H1 (cell line): ENCODE measurements around the gene TTLL7. TPM values are rescaled to one million over a fixed set of nuclear protein-coding genes. Genes with fewer than 3 reads are reported as not detected.

Experiments used
- CTCF ChIA-PET: fragments of 300-600 bp; sonication (Branson Sonifier 250); formaldehyde crosslinking; loops from one replicate; lab custom pipeline; 2021; ENCODE audit not compliant: partially characterized antibody; lab: Charles Lee
- POLR2A ChIA-PET: fragments of 300-600 bp; sonication (Branson Sonifier 250); formaldehyde crosslinking; loops from one replicate; lab custom pipeline; 2021; ENCODE audit warnings: inconsistent platforms; ENCODE audit not compliant: partially characterized antibody; lab: Charles Lee
- DNase-seq, 2 experiments: peaks; one replicate each; pipeline versions ENCODE4 v3.0.0 to v3.0.0-alpha.2; 2010 to 2022; ENCODE audit warnings: low spot score in 2 of 2, low read depth in 1 of 2, mixed read lengths in 1 of 2
- FAIRE-seq: peaks from 2 replicates; lab custom pipeline; 2011; peaks lifted over from hg19 to GRCh38; lab: Jason Lieb, UNC
- H2AFZ ChIP-seq: 2 replicates; pipeline ENCODE4 v1.8.1; 2012; ENCODE audit warnings: low read length, inconsistent platforms
- H2AK5ac ChIP-seq: 2 replicates; pipeline ENCODE4 v1.6.1; 2013; ENCODE audit warnings: low read depth, low read length
- H2BK120ac ChIP-seq: replicated peaks from 2 replicates; pipeline ENCODE3; 2013; ENCODE audit warnings: low read depth, low read length, inconsistent platforms
- H2BK12ac ChIP-seq: 2 replicates; pipeline ENCODE4 v1.6.1; 2013; ENCODE audit warnings: low read depth, low read length
- H2BK15ac ChIP-seq: 2 replicates; pipeline ENCODE4 v1.6.1; 2013; ENCODE audit warnings: low read length
- H2BK20ac ChIP-seq: 2 replicates; pipeline ENCODE4 v1.6.1; 2013; ENCODE audit warnings: low read length
- H2BK5ac ChIP-seq: 2 replicates; pipeline ENCODE4 v1.6.1; 2013; ENCODE audit warnings: low read depth, low read length
- H3K14ac ChIP-seq: 2 replicates; pipeline ENCODE4 v1.6.1; 2013; ENCODE audit warnings: inconsistent platforms; ENCODE audit not compliant: insufficient read length
- H3K18ac ChIP-seq: 2 replicates; pipeline ENCODE4 v1.6.1; 2013; ENCODE audit warnings: low read length; ENCODE audit errors: extremely low read depth
- H3K23ac ChIP-seq: 2 replicates; pipeline ENCODE4 v1.6.1; 2013; ENCODE audit warnings: inconsistent platforms; ENCODE audit not compliant: insufficient read length
- H3K23me2 ChIP-seq: 2 replicates; pipeline ENCODE4 v1.6.1; 2013; ENCODE audit warnings: low read depth, low read length
- H3K27ac ChIP-seq: 2 replicates; pipeline ENCODE4 v1.6.1; 2011; ENCODE audit warnings: low read depth, low read length, inconsistent platforms
- H3K27me3 ChIP-seq, 4 experiments: replicated peaks in 1 of 4; 1 replicate in 1 of 4; 2 replicates in 3 of 4; pipeline versions ENCODE4 v1.6.1 to v1.8.1; 2011 to 2013; ENCODE audit warnings: low read length in 3 of 4, mild to moderate bottlenecking in 3 of 4, inconsistent platforms in 2 of 4, mixed read lengths in 2 of 4, moderate library complexity in 1 of 4; ENCODE audit not compliant: control insufficient read depth in 3 of 4, insufficient read depth in 3 of 4; ENCODE audit errors: extremely low read depth in 1 of 4
- H3K36me3 ChIP-seq, 4 experiments: 2 replicates each; pipeline versions ENCODE4 v1.6.1 to v1.8.1; 2011 to 2013; ENCODE audit warnings: mild to moderate bottlenecking in 4 of 4, low read length in 3 of 4, moderate library complexity in 2 of 4, control low read depth in 1 of 4, inconsistent platforms in 1 of 4; ENCODE audit not compliant: insufficient read depth in 4 of 4, control insufficient read depth in 2 of 4
- H3K4ac ChIP-seq: replicated peaks from 2 replicates; pipeline ENCODE3; 2013; ENCODE audit warnings: low read length, low read depth, mixed read lengths, inconsistent platforms; ENCODE audit not compliant: insufficient read length
- H3K4me1 ChIP-seq, 4 experiments: replicated peaks in 1 of 4; 1 replicate in 1 of 4; 2 replicates in 3 of 4; pipeline versions ENCODE4 v1.6.1 to v1.8.1; 2011 to 2013; ENCODE audit warnings: low read length in 3 of 4, inconsistent platforms in 2 of 4, mixed read lengths in 1 of 4; ENCODE audit not compliant: insufficient read depth in 4 of 4, control insufficient read depth in 3 of 4
- H3K4me2 ChIP-seq, 2 experiments: 2 replicates each; pipeline versions ENCODE4 v1.6.1 to v1.8.1; 2011 to 2013; ENCODE audit warnings: low read depth in 2 of 2, low read length in 2 of 2, control low read depth in 1 of 2, inconsistent platforms in 1 of 2, mild to moderate bottlenecking in 1 of 2; ENCODE audit not compliant: insufficient read depth in 1 of 2
- H3K4me3 ChIP-seq, 4 experiments: fragments of 200-600, 300-600 bp in 1 of 4; sonication (generic), shearing (Covaris generic), sonication (Bioruptor Twin) in 1 of 4; 2 replicates each; pipeline versions ENCODE4 v1.5.1 to v1.8.1; 2011 to 2016; ENCODE audit warnings: low read length in 4 of 4, low read depth in 3 of 4, control low read depth in 2 of 4, inconsistent platforms in 2 of 4, mild to moderate bottlenecking in 2 of 4, mixed read lengths in 1 of 4, moderate library complexity in 1 of 4; ENCODE audit not compliant: insufficient read depth in 2 of 4; ENCODE audit errors: extremely low read depth in 1 of 4
- H3K56ac ChIP-seq: replicated peaks from 2 replicates; pipeline ENCODE3; 2013; ENCODE audit warnings: low read depth, mild to moderate bottlenecking, mixed read lengths, low read length, inconsistent platforms; ENCODE audit not compliant: insufficient read length
- H3K79me1 ChIP-seq: 2 replicates; pipeline ENCODE4 v1.6.1; 2013; ENCODE audit warnings: low read depth, low read length, control low read depth
- H3K79me2 ChIP-seq, 2 experiments: 2 replicates each; pipeline versions ENCODE4 v1.6.1 to v1.8.1; 2012 to 2013; ENCODE audit warnings: low read length in 2 of 2, mild to moderate bottlenecking in 2 of 2, inconsistent platforms in 1 of 2; ENCODE audit not compliant: insufficient read depth in 2 of 2, control insufficient read depth in 1 of 2
- H3K9ac ChIP-seq, 4 experiments: replicated peaks in 1 of 4; 1 replicate in 1 of 4; 2 replicates in 3 of 4; pipeline versions ENCODE4 v1.6.1 to v1.8.1; 2011 to 2013; ENCODE audit warnings: low read depth in 3 of 4, low read length in 3 of 4, control low read depth in 2 of 4, mild to moderate bottlenecking in 2 of 4, moderate library complexity in 2 of 4, inconsistent platforms in 1 of 4; ENCODE audit errors: extremely low read depth in 1 of 4
- H3K9me3 ChIP-seq, 2 experiments: 2 replicates each; pipeline versions ENCODE4 v1.6.1 to v1.8.1; 2012 to 2013; ENCODE audit warnings: mild to moderate bottlenecking in 2 of 2, moderate library complexity in 2 of 2, control low read depth in 1 of 2, inconsistent platforms in 1 of 2, low read depth in 1 of 2, low read length in 1 of 2, mixed read lengths in 1 of 2; ENCODE audit not compliant: insufficient read depth in 2 of 2
- H4K20me1 ChIP-seq, 2 experiments: replicated peaks in 1 of 2; 2 replicates each; pipeline versions ENCODE3 to v1.8.1; 2011 to 2013; ENCODE audit warnings: inconsistent platforms in 2 of 2, low read length in 2 of 2, mild to moderate bottlenecking in 1 of 2; ENCODE audit not compliant: insufficient read depth in 2 of 2, control insufficient read depth in 1 of 2
- H4K5ac ChIP-seq: 2 replicates; pipeline ENCODE4 v1.6.1; 2013; ENCODE audit warnings: low read length, low read depth, mixed read lengths, inconsistent platforms; ENCODE audit not compliant: insufficient read length
- H4K8ac ChIP-seq: 2 replicates; pipeline ENCODE4 v1.8.0; 2013; ENCODE audit warnings: mild to moderate bottlenecking, moderate library complexity, low read length, inconsistent platforms; ENCODE audit not compliant: insufficient read depth; ENCODE audit errors: extremely low read depth
- H4K91ac ChIP-seq: replicated peaks from 2 replicates; pipeline ENCODE3; 2013; ENCODE audit warnings: low read length, mixed read lengths, inconsistent platforms; ENCODE audit not compliant: insufficient read length
- CTCF ChIP-seq, 3 experiments: IDR thresholded peaks; 1 replicate in 2 of 3; 2 replicates in 1 of 3; pipeline versions ENCODE4 v1.5.1 to v1.6.1; 2011; ENCODE audit warnings: low read length in 3 of 3, mild to moderate bottlenecking in 3 of 3, inconsistent platforms in 2 of 3, low read depth in 1 of 3, moderate library complexity in 1 of 3; ENCODE audit not compliant: insufficient read depth in 1 of 3; ENCODE audit errors: control extremely low read depth in 1 of 3
- PHF8 ChIP-seq: fragments of 200-600 bp; sonication (generic); conservative IDR thresholded peaks from 2 replicates; pipeline ENCODE4 v1.7.1; 2012; ENCODE audit warnings: low read depth, mild to moderate bottlenecking, inconsistent platforms, low read length, moderate library complexity
- RAD21 ChIP-seq, 2 experiments: IDR thresholded peaks in 1 of 2; conservative IDR thresholded peaks in 1 of 2; 2 replicates each; pipeline ENCODE4 v1.6.1; 2011; ENCODE audit warnings: low read depth in 2 of 2, low read length in 2 of 2, improper control_type of control experiment in 1 of 2, inconsistent platforms in 1 of 2, mild to moderate bottlenecking in 1 of 2, moderate library complexity in 1 of 2
- SP2 ChIP-seq: IDR thresholded peaks from 2 replicates; pipeline ENCODE4 v1.6.1; 2012; ENCODE audit warnings: mild to moderate bottlenecking, low read length, inconsistent platforms
- WGBS, 2 experiments: shearing (Covaris generic) in 1 of 2; methylation state at CpG; one replicate each; pipeline versions ENCODE4 v1.1.6 to v1.1.7; 2013 to 2015; ENCODE audit warnings: low lambda C conversion rate in 2 of 2, mixed read lengths in 2 of 2, inconsistent platforms in 1 of 2, low coverage in 1 of 2, missing lambda C conversion rate in 1 of 2; ENCODE audit not compliant: insufficient replicate concordance in 2 of 2, insufficient coverage in 1 of 2, insufficient read length in 1 of 2; ENCODE audit errors: extremely low coverage in 1 of 2, missing lambda C conversion rate in 1 of 2; 5-methylcytosine and 5-hydroxymethylcytosine counted together
- polyA plus RNA-seq, 7 experiments: library from polyadenylated mRNA; depleted of rRNA in 3 of 7; stranded (reverse) in 5 of 7; unstranded in 2 of 7; fragments of >200 nt in 5 of 7; fragments of 200-250 nt in 2 of 7; gene quantifications; 1 replicate in 5 of 7; 2 replicates in 1 of 7; 4 replicates in 1 of 7; pipeline versions ENCODE4 v1.2.1 to v1.2.3, GENCODE V29; 2011 to 2013; ENCODE audit warnings: missing spikeins in 2 of 7, mixed read lengths in 2 of 7
- total RNA-seq: library from RNA; stranded (reverse); fragmentation: NEBNext Ultra II Directional; extraction: Animal tissue kit (Norgen Biotek cat#: 25700); gene quantifications from 2 replicates; pipeline ENCODE4 v1.2.1, GENCODE V29; 2021

The TTLL7 gene
- total and polyA plus RNA-seq, 2 of the 8 experiments (the other 6 are each of a cell fraction or from before 2014, with no cell fraction given) = 1.9 to 7.9 TPM

- no peaks in the 10 kb centered on the region for H3K36me3 ChIP-seq
- no peak overlapping the region for H2AK5ac ChIP-seq
- H3K4me3 ChIP-seq = no peak overlapping the region
- no peak overlapping the region for H3K23ac ChIP-seq
- POLR2A ChIA-PET = no interaction called here
- no peak overlapping the region for H2AFZ ChIP-seq
- no peak overlapping the region for H3K14ac ChIP-seq
- no peaks in the 10 kb centered on the region for H3K27me3 ChIP-seq
- no peak overlapping the region for H3K18ac ChIP-seq
- CTCF ChIA-PET = interaction anchor here (0.6 to 2.3 kb wide), 8 partner anchors 8 to 529 kb away, joined by 3 to 13 read pairs (median 4); no protein-coding TSS in a partner anchor
- H3K4ac ChIP-seq = no peak overlapping the region
- no peaks in the 10 kb centered on the region for H3K79me1 ChIP-seq
- H2BK5ac ChIP-seq = no peak overlapping the region
- no peak overlapping the region for H3K9ac ChIP-seq
- H3K56ac ChIP-seq = no peak overlapping the region
- DNase-seq = no peak
- no peak overlapping the region for H4K91ac ChIP-seq
- no peak overlapping the region for H2BK15ac ChIP-seq
- H4K5ac ChIP-seq = no peak overlapping the region
- WGBS, 2 experiments = 87% methylated on average over 3 of the region's 3 CpGs; no CpG with 5 or more reads in 1 of the 2 experiments
- H4K8ac ChIP-seq = no peak overlapping the region
- no peak overlapping the region for H3K27ac ChIP-seq
- no peaks in the 10 kb centered on the region for H3K9me3 ChIP-seq
- no peaks in the 10 kb centered on the region for H3K79me2 ChIP-seq
- no peaks in the 10 kb centered on the region for H3K23me2 ChIP-seq
- TF ChIP-seq PHF8 (no peak), RAD21 (IDR thresholded peaks at IDR 0.05 in 1 of 2, conservative IDR thresholded peaks at IDR 0.05 in 1 of 2; ENCODE audit: low read depth in 2 of 2, low read length in 2 of 2) (peak in 1 of 2 experiments; percentile 31; a peak in 2 of 4 replicates), CTCF (IDR thresholded peaks at IDR 0.05; ENCODE audit: control extremely low read depth in 1 of 3, insufficient read depth in 1 of 3, low read depth in 1 of 3, low read length in 3 of 3) (peak in 1 of 3 experiments; percentile 18; a peak in 1 of 4 replicates), SP2 (no peak)
- no peak overlapping the region for H3K4me2 ChIP-seq
- H2BK20ac ChIP-seq = no peak overlapping the region
- FAIRE-seq = no peak
- no peak overlapping the region for H2BK12ac ChIP-seq
- no peak overlapping the region for H2BK120ac ChIP-seq
- H4K20me1 ChIP-seq = no peaks in the 10 kb centered on the region
- H3K4me1 ChIP-seq = no peaks in the 10 kb centered on the region
These were observed 149.5 kb downstream of the TTLL7 start for GRCh38 chr1:83849191-83850061.
